K562 (cell line): ENCODE results near the gene GUF1.

Experiments used
- BACH1 ChIP-seq: fragments of 200-800 bp; sonication (Bioruptor generic); IDR thresholded peaks from 2 replicates; pipeline ENCODE4 v1.6.1; 2016; ENCODE audit warnings: missing genetic modification characterization, missing compliant biosample characterization
- BDP1 ChIP-seq: IDR thresholded peaks from 3 replicates; pipeline ENCODE4 v1.6.1; 2011; ENCODE audit not compliant: insufficient read length, insufficient read depth
- EP300 ChIP-seq: IDR thresholded peaks from 2 replicates; pipeline ENCODE4 v1.6.1; 2012; ENCODE audit warnings: low read length, improper control_type of control experiment
- ESRRA ChIP-seq: fragments of 450-650 bp; IDR thresholded peaks from 2 replicates; pipeline ENCODE4 v1.6.1; 2014; ENCODE audit warnings: low read depth, mild to moderate bottlenecking, moderate library complexity, borderline replicate concordance
- HDAC3 ChIP-seq: fragments of 450-650 bp; IDR thresholded peaks from 2 replicates; pipeline ENCODE4 v1.6.1; 2018; ENCODE audit warnings: borderline replicate concordance, mild to moderate bottlenecking, moderate library complexity; ENCODE audit not compliant: partially characterized antibody
- POLR2AphosphoS5 ChIP-seq: IDR thresholded peaks from 2 replicates; pipeline ENCODE4 v1.6.1; 2011; ENCODE audit warnings: mild to moderate bottlenecking, low read depth, low read length, moderate library complexity; ENCODE audit not compliant: control insufficient read depth, insufficient read depth
- PRPF4 ChIP-seq: fragments of 200-400 bp; formaldehyde crosslinking; IDR thresholded peaks from one replicate; pipeline ENCODE4 v1.6.1; 2017; ENCODE audit warnings: low read length, low read depth, mild to moderate bottlenecking; ENCODE audit not compliant: insufficient read depth, poor library complexity, severe bottlenecking
- STAT5A ChIP-seq: IDR thresholded peaks from 2 replicates; pipeline ENCODE4 v1.6.1; 2012; ENCODE audit warnings: low read length, inconsistent platforms, borderline replicate concordance
- TEAD4 ChIP-seq, 2 experiments: sonication (generic) in 1 of 2; formaldehyde crosslinking in 1 of 2; IDR thresholded peaks; 2 replicates each; pipeline versions ENCODE4 v1.6.1 to v1.8.0; 2012 to 2022; ENCODE audit warnings: borderline replicate concordance in 1 of 2, inconsistent platforms in 1 of 2, low read length in 1 of 2, mild to moderate bottlenecking in 1 of 2, missing genetic modification reagents in 1 of 2
- TF ChIP-seq, protein P1 (sequence below), 3 experiments: IDR thresholded peaks in 2 of 3; conservative IDR thresholded peaks in 1 of 3; 2 replicates each; pipeline ENCODE4 v1.5.1; 2011 to 2012; ENCODE audit warnings: low read length in 3 of 3, mild to moderate bottlenecking in 3 of 3, control low read depth in 2 of 3, improper control_type of control experiment in 1 of 3, inconsistent platforms in 1 of 3, low read depth in 1 of 3, mixed read lengths in 1 of 3, moderate library complexity in 1 of 3; ENCODE audit not compliant: insufficient read depth in 2 of 3

DNA sequence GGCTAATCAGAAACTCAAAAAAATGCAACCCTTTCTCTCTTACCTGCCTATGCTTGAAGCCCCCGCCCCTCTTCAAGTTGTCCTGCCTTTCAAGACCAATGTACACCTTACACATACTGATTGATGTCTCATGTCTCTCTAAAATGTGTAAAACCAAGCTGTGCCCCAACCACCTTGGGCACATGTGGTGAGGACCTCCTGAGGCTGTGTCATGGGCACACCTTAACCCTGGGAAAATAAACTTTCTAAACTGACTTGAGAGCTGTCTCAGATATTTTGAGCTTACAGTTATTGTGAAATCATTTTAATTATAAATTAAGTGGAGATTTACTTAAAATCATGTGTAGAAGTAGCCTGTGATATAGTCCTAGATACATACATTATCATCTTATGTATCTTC, 22.2 kb downstream of the GUF1 start:
- TF ChIP-seq BDP1 (no peak), EP300 (no peak), HDAC3 (no peak), TEAD4 (IDR thresholded peaks at IDR 0.05; ENCODE audit: low read length) (no peak), TEAD4 (CRISPR knock-in tag; IDR thresholded peaks at IDR 0.05; ENCODE audit: borderline replicate concordance) (no peak), STAT5A (no peak), BACH1 (tag) (no peak), POLR2AphosphoS5 (no peak), PRPF4 (no peak), ESRRA (no peak)
- TF ChIP-seq, protein P1, sequence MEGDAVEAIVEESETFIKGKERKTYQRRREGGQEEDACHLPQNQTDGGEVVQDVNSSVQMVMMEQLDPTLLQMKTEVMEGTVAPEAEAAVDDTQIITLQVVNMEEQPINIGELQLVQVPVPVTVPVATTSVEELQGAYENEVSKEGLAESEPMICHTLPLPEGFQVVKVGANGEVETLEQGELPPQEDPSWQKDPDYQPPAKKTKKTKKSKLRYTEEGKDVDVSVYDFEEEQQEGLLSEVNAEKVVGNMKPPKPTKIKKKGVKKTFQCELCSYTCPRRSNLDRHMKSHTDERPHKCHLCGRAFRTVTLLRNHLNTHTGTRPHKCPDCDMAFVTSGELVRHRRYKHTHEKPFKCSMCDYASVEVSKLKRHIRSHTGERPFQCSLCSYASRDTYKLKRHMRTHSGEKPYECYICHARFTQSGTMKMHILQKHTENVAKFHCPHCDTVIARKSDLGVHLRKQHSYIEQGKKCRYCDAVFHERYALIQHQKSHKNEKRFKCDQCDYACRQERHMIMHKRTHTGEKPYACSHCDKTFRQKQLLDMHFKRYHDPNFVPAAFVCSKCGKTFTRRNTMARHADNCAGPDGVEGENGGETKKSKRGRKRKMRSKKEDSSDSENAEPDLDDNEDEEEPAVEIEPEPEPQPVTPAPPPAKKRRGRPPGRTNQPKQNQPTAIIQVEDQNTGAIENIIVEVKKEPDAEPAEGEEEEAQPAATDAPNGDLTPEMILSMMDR (IDR thresholded peaks at IDR 0.05 in 2 of 3, conservative IDR thresholded peaks at IDR 0.05 in 1 of 3; ENCODE audit: insufficient read depth in 2 of 3, low read depth in 1 of 3, low read length in 3 of 3) = no peak
